Activated CD8-positive, alpha-beta T cell treated with anti-CD3 and anti-CD28 coated beads for 36 hours (primary cell): ENCODE measurements around the gene HACD2. TPM values are rescaled to one million over a fixed set of nuclear protein-coding genes. Genes with fewer than 3 reads are reported as not detected.

ENCODE experiments used
- ATAC-seq: fragments of 200-7000 bp; cut with Tn5 transposase; one replicate; pipeline ENCODE4 v1.10.0; 2021; ENCODE audit warnings: mild to moderate bottlenecking, moderate library complexity
- CTCF ChIA-PET: fragments of 350-600 bp; sonication (Branson Sonifier 250); formaldehyde crosslinking; loops from one replicate; lab custom pipeline; 2021; ENCODE audit warnings: antibody characterized with exemption; lab: Charles Lee
- POLR2A ChIA-PET: fragments of 350-600 bp; sonication (Branson Sonifier 250); formaldehyde crosslinking; loops from one replicate; lab custom pipeline; 2021; ENCODE audit warnings: antibody characterized with exemption; lab: Charles Lee
- DNase-seq: peaks from one replicate; pipeline ENCODE4 v3.0.0-alpha.2; 2020
- H3K27ac Mint-ChIP-seq: one replicate; pipeline ENCODE4 v1.8.0; 2021; ENCODE audit warnings: mild to moderate bottlenecking, mixed read lengths
- H3K27me3 Mint-ChIP-seq: one replicate; pipeline ENCODE4 v1.8.0; 2021; ENCODE audit warnings: mixed read lengths
- H3K36me3 Mint-ChIP-seq: one replicate; pipeline ENCODE4 v1.8.0; 2021; ENCODE audit warnings: low read depth, mixed read lengths
- H3K4me1 Mint-ChIP-seq: one replicate; pipeline ENCODE4 v1.8.0; 2021; ENCODE audit warnings: low read depth, mixed read lengths
- H3K4me3 Mint-ChIP-seq: one replicate; pipeline ENCODE4 v1.8.0; 2021; ENCODE audit warnings: mild to moderate bottlenecking, moderate library complexity, mixed read lengths
- H3K9me3 Mint-ChIP-seq: one replicate; pipeline ENCODE4 v1.8.0; 2021; ENCODE audit warnings: mixed read lengths
- intact Hi-C: fragments of 100-400 bp; cut with micrococcal nuclease; formaldehyde crosslinking; loops from one replicate; pipeline ENCODE4 v1.10.0; 2022
- total RNA-seq, 2 experiments: library from RNA; stranded (reverse); gene quantifications; one replicate each; pipeline ENCODE4 v1.2.3, GENCODE V29; 2021
- TF ChIP-seq, protein P1 (sequence below): fragments of 200-600 bp; IDR thresholded peaks from one replicate; pipeline ENCODE4 v1.8.0; 2022; ENCODE audit warnings: antibody characterized with exemption, mild to moderate bottlenecking

Gene HACD2
- total RNA-seq, 2 experiments from 2014 or later, result 25.1 to 26.9 TPM

DNA sequence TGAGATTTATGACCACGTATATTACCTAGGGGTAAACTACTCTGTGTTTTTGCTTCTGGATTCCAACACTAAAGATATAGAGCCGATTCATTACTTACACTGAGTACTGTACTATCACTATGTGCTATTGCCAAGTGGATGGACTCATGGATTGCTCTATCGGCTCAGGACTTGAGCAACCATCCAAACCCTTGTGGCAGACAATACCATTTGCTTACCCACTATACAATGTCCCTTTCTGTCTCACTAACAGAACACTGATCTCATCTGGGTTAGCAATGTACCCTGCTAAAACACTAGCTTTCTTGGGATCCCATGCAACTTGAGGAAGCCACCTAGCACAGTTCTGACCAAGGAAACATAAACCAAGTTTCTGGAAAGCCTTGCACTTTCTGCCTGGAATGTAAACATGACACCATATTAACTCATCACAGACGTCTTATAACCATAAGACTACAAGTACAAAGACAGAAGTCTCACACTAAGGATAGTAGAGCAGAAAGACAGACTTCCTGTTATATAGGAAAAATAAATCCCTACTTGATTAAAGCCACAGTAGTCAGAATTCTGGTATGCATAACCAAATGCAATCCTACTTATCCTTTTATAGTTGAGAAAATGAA is 38.6 kb downstream of the HACD2 start:
- Mint-ChIP-seq H3K36me3 (peaks cover 15% of the 10 kb centered on the region), H3K4me1 (peaks cover 8% of the 10 kb centered on the region), H3K4me3 (no peak overlapping the region), H3K27me3 (no peaks in the 10 kb centered on the region), H3K27ac (no peak overlapping the region), H3K9me3 (no peaks in the 10 kb centered on the region)
- TF ChIP-seq, protein P1, sequence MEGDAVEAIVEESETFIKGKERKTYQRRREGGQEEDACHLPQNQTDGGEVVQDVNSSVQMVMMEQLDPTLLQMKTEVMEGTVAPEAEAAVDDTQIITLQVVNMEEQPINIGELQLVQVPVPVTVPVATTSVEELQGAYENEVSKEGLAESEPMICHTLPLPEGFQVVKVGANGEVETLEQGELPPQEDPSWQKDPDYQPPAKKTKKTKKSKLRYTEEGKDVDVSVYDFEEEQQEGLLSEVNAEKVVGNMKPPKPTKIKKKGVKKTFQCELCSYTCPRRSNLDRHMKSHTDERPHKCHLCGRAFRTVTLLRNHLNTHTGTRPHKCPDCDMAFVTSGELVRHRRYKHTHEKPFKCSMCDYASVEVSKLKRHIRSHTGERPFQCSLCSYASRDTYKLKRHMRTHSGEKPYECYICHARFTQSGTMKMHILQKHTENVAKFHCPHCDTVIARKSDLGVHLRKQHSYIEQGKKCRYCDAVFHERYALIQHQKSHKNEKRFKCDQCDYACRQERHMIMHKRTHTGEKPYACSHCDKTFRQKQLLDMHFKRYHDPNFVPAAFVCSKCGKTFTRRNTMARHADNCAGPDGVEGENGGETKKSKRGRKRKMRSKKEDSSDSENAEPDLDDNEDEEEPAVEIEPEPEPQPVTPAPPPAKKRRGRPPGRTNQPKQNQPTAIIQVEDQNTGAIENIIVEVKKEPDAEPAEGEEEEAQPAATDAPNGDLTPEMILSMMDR, result no peak
- no peak for ATAC-seq
- intact Hi-C loops, result no loop called here
- ChIA-PET CTCF (interaction anchor here (8.4 kb wide), 1 partner anchor 14 kb away, joined by 57 read pairs; no protein-coding TSS in a partner anchor), POLR2A (no interaction called here)
- no peak for DNase-seq

DNA sequence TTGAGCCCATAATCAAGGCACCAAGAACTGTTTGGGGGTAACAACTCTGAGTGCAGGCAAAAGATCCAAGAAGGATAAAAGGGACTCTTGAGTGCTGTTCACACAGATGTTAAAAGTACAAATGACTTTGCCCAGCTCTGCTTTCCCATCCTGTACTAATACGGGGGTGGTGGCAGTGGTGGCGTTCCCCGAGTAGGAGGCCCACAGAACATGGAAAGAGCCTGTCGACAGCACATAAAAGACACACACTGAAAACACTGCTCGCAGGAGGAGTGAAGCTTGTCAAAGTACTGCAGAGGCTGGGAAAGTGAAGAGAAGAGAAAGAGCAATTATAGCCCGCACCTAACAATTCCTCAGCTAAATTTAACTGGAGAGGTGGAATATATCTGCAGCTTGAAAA is 40.9 kb downstream of the HACD2 start:
- Mint-ChIP-seq H3K27me3 (no peaks in the 10 kb centered on the region), H3K4me1 (peaks cover 18% of the 10 kb centered on the region), H3K36me3 (peaks cover 11% of the 10 kb centered on the region), H3K9me3 (no peaks in the 10 kb centered on the region), H3K27ac (no peak overlapping the region), H3K4me3 (no peak overlapping the region)
- intact Hi-C loops, result no loop called here
- ChIA-PET POLR2A (interaction anchor here (1.1 kb wide), 1 partner anchor 41 kb away, joined by 3 read pairs; no protein-coding TSS in a partner anchor), CTCF (interaction anchor here (8.4 kb wide), 1 partner anchor 16 kb away, joined by 57 read pairs; no protein-coding TSS in a partner anchor)
- TF ChIP-seq, protein P1, result no peak
- DNase-seq, result no peak
- no peak for ATAC-seq

DNA sequence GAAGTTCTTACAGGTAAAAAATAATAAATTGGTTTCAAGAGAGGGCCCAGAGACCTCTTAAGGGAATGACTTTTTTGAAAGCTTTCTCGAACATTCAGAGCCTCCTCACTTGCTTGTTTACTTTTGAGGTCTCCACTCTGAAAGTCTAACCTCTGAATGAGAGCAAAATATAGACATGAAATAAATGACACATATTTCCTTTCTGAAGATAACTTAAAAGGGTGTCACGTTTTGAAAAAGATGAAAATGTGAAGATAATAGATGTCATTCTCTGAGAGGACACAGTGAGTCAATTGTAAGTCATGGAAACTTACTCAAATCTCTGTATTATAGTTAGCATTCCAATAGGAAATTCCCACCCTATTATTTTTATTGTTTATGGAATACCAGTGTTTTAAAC is 44.6 kb downstream of the HACD2 start:
- Mint-ChIP-seq H3K4me1 (peaks cover 26% of the 10 kb centered on the region), H3K27ac (peak overlapping the region; percentile 65), H3K4me3 (no peak overlapping the region), H3K9me3 (no peaks in the 10 kb centered on the region), H3K36me3 (peaks cover 11% of the 10 kb centered on the region), H3K27me3 (no peaks in the 10 kb centered on the region)
- DNase-seq (no peak), ATAC-seq (no peak)
- intact Hi-C loops, result no loop called here
- ChIA-PET CTCF (interaction anchor here (1.1 to 4.0 kb wide), 2 partner anchors 18 to 19 kb away, joined by 3 to 12 read pairs; no protein-coding TSS in a partner anchor), POLR2A (no interaction called here)
- TF ChIP-seq, protein P1, result no peak

GRCh38 chr3:123536153-123536895 is 48.5 kb downstream of the HACD2 start:
- ChIA-PET POLR2A (no interaction called here), CTCF (interaction anchor here (4.0 kb wide), 1 partner anchor 22 kb away, joined by 12 read pairs; no protein-coding TSS in a partner anchor)
- Mint-ChIP-seq H3K27me3 (no peaks in the 10 kb centered on the region), H3K4me1 (peaks cover 19% of the 10 kb centered on the region), H3K9me3 (no peaks in the 10 kb centered on the region), H3K4me3 (no peak overlapping the region), H3K27ac (no peak overlapping the region), H3K36me3 (peaks cover 4% of the 10 kb centered on the region)
- ATAC-seq (peak; percentile 62), DNase-seq (no peak)
- intact Hi-C loops, result no loop called here
- TF ChIP-seq, protein P1, result no peak

GRCh38 chr3:123535580-123535979 is 49.3 kb downstream of the HACD2 start:
- ChIA-PET POLR2A (no interaction called here), CTCF (no interaction called here)

More at GRCh38 chr3:123535580-123535979, 49.3 kb downstream of the HACD2 start:
- peaks cover 18% of the 10 kb centered on the region for H3K4me1 Mint-ChIP-seq
- no peak overlapping the region for H3K27ac Mint-ChIP-seq
- no peak overlapping the region for H3K4me3 Mint-ChIP-seq
- TF ChIP-seq, protein P1, result no peak
- H3K27me3 Mint-ChIP-seq, result no peaks in the 10 kb centered on the region
- no peaks in the 10 kb centered on the region for H3K9me3 Mint-ChIP-seq
- intact Hi-C loops, result no loop called here
- no peak for DNase-seq
- ATAC-seq, result no peak
- H3K36me3 Mint-ChIP-seq, result peaks cover 3% of the 10 kb centered on the region
